HepG2 (cell line): ENCODE results near the gene NBEA. TPM values are rescaled to one million over a fixed set of nuclear protein-coding genes. Genes with fewer than 3 reads are reported as not detected.

Experiments
- ARID3A ChIP-seq: IDR thresholded peaks from 2 replicates; pipeline ENCODE4 v1.6.1; 2012; ENCODE audit warnings: low read depth, low read length, improper control_type of control experiment
- FOXO1 ChIP-seq: sonication (generic); formaldehyde crosslinking; IDR thresholded peaks from 2 replicates; pipeline ENCODE4 v1.4.0; 2020; ENCODE audit warnings: missing genetic modification reagents
- PAX8 ChIP-seq: sonication (generic); formaldehyde crosslinking; IDR thresholded peaks from 2 replicates; pipeline ENCODE4 v1.8.0; 2022; ENCODE audit warnings: mild to moderate bottlenecking, missing genetic modification reagents, borderline replicate concordance
- PHF8 ChIP-seq: sonication (generic); formaldehyde crosslinking; IDR thresholded peaks from 2 replicates; pipeline ENCODE4 v1.5.0; 2020; ENCODE audit warnings: missing genetic modification reagents
- SNAI1 ChIP-seq: sonication (generic); formaldehyde crosslinking; IDR thresholded peaks from 2 replicates; pipeline ENCODE4 v1.5.0; 2020; ENCODE audit warnings: mild to moderate bottlenecking, missing genetic modification reagents, borderline replicate concordance
- ZBTB8A ChIP-seq: sonication (generic); formaldehyde crosslinking; IDR thresholded peaks from 2 replicates; pipeline ENCODE4 v1.4.0; 2020; ENCODE audit warnings: mild to moderate bottlenecking, low read depth, missing genetic modification reagents, borderline replicate concordance
- ZFP1 ChIP-seq: IDR thresholded peaks from 2 replicates; pipeline ENCODE4 v1.6.1; 2016
- ZHX2 ChIP-seq, 2 experiments: sonication (generic) in 1 of 2; formaldehyde crosslinking in 1 of 2; IDR thresholded peaks; 2 replicates each; pipeline versions ENCODE4 v1.6.1 to v1.9.0; 2014 to 2022; ENCODE audit warnings: antibody characterized with exemption in 1 of 2, borderline replicate concordance in 1 of 2, inconsistent platforms in 1 of 2, low read depth in 1 of 2, missing genetic modification reagents in 1 of 2
- ZNF180 ChIP-seq: sonication (generic); formaldehyde crosslinking; IDR thresholded peaks from 2 replicates; pipeline ENCODE4 v1.4.0; 2020; ENCODE audit warnings: low read depth, missing genetic modification reagents, borderline replicate concordance
- ZSCAN25 ChIP-seq: sonication (generic); formaldehyde crosslinking; IDR thresholded peaks from 2 replicates; pipeline ENCODE4 v1.8.0; 2022; ENCODE audit warnings: mild to moderate bottlenecking, missing genetic modification reagents
- polyA plus RNA-seq, 8 experiments: library from polyadenylated mRNA; depleted of rRNA in 3 of 8; stranded (reverse) in 7 of 8; unstranded in 1 of 8; fragments of >200 nt; fragmentation: Illumina TruSeq in 4 of 8; extraction: Trizol in 4 of 8; gene quantifications; 2 replicates each; pipeline versions ENCODE4 v1.2.1 to v1.2.3, GENCODE V29; 2011 to 2016; ENCODE audit warnings: low read depth in 4 of 8, missing spikeins in 1 of 8, mixed read lengths in 1 of 8; ENCODE audit not compliant: insufficient read depth in 1 of 8
- total RNA-seq, 5 experiments: library from RNA; depleted of rRNA; stranded (reverse); fragments of >200 nt; fragmentation: Illumina TruSeq; extraction: Trizol; gene quantifications; 2 replicates each; pipeline ENCODE4 v1.2.3, GENCODE V29; 2016; ENCODE audit warnings: low read depth in 1 of 5
- TF ChIP-seq, protein P1 (sequence below): sonication (generic); formaldehyde crosslinking; IDR thresholded peaks from 2 replicates; pipeline ENCODE4 v1.5.1; 2020; ENCODE audit warnings: mild to moderate bottlenecking, missing genetic modification reagents, moderate library complexity
- TF ChIP-seq, protein P2 (sequence below): sonication (generic); formaldehyde crosslinking; IDR thresholded peaks from 2 replicates; pipeline ENCODE4 v1.4.0; 2020; ENCODE audit warnings: mild to moderate bottlenecking, missing genetic modification reagents

NBEA gene
- total and polyA plus RNA-seq, 2 of the 13 experiments (the other 11 are each of a cell fraction or from before 2014, with no cell fraction given), result 2.7 to 2.8 TPM

- TF ChIP-seq ZHX2 (IDR thresholded peaks at IDR 0.05; ENCODE audit: low read depth) (no peak), ZHX2 (CRISPR knock-in tag; IDR thresholded peaks at IDR 0.05; ENCODE audit: borderline replicate concordance) (no peak), ZFP1 (no peak), FOXO1 (CRISPR knock-in tag) (no peak), PAX8 (CRISPR knock-in tag) (no peak), SNAI1 (CRISPR knock-in tag) (no peak), ZSCAN25 (no peak), ZNF180 (no peak), PHF8 (CRISPR knock-in tag) (no peak), ZBTB8A (CRISPR knock-in tag) (no peak), ARID3A (no peak)
- TF ChIP-seq, protein P1, sequence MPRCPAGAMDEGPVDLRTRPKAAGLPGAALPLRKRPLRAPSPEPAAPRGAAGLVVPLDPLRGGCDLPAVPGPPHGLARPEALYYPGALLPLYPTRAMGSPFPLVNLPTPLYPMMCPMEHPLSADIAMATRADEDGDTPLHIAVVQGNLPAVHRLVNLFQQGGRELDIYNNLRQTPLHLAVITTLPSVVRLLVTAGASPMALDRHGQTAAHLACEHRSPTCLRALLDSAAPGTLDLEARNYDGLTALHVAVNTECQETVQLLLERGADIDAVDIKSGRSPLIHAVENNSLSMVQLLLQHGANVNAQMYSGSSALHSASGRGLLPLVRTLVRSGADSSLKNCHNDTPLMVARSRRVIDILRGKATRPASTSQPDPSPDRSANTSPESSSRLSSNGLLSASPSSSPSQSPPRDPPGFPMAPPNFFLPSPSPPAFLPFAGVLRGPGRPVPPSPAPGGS, result no peak
- TF ChIP-seq, protein P2, sequence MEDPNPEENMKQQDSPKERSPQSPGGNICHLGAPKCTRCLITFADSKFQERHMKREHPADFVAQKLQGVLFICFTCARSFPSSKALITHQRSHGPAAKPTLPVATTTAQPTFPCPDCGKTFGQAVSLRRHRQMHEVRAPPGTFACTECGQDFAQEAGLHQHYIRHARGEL (CRISPR knock-in tag), result no peak
Observed at GRCh38 chr13:35225159-35225558, 283.1 kb downstream of the NBEA start (continued).
